Cerebellar nuclear complex (tissue), 1 donor: ENCODE data around the gene EVPL.
"Not testable (repeated sequence)": the region's sequence is repeated elsewhere in the genome, so short reads cannot be mapped to it uniquely, and the experiment has no call there.

Experiments
- DNase-seq, 2 experiments: peaks; one replicate each; lab custom pipeline; 2025; lab: John Stamatoyannopoulos, UW

Gene EVPL

DNA sequence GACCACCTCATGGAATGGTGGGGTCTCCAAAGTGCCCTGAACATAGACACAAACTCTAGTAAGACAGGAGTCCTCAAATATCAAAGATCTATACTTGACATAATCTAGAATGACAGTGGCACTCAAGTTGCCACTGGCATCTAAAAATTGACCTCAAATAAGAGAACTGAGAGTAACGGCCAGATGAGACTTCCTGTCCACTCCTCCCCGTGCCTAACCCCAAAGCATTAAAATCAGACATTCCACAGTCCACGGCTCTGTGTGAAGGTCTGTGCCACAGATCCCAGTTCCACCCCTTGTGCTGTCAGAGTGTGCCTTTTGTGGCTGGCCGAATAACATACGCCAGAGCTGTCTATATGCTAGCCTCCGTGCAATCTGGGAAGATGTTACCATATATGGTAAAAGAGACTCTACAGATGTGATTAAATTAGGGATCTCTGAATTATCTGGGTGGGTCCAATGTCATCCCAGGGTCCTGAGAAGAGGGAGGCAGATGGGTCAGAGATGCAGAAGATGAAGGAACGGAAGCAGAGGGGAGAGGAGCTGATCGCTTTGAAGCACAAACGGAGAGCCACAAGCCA is 21.0 kb upstream of the EVPL start:
- no peak for DNase-seq

DNA sequence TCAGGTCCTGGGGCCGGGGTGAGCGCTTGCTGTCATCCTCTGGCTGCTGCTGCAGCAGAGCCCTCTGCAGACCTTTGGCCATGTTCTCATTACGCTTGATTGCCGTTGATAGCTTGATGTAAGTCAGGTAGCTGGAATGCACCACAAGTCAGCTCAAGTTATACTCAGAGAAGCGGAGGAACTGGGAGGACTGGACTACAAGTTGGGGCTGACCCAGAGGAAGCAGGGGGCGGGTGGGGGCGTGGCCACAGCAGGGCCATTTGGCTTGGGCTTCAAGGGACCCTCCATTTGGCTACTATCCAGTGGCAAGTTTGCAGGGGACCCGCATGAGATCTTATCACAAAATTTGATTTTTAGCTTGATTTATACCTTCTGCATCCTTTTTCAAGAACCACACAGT is 19.0 kb upstream of the EVPL start:
- no peak for DNase-seq

DNA sequence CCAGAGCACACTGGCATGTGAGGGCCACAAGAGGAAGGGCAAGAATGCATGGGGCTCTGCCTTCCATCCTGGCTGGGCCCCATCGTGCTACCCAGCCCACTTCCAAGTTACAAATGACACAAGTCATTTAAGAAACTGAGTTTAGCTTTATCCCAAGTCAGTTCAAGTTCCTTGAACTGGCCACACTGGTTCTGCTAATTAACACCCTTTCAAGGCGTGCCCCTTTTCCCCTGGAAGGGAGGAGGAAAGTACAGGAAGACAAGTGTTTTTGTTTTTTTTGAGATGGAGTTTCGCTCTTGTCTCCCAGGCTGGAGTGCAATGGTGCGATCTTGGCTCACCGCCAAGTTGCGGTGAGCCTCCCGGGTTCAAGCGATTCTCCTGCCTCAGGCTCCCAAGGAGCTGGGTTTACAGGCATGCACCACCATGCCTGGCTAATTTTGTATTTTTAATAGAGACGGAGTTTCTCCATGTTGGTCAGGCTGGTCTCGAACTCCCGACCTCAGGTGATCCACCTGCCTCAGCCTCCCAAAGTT is 17.4 kb upstream of the EVPL start:
- not testable (repeated sequence) for DNase-seq

DNA sequence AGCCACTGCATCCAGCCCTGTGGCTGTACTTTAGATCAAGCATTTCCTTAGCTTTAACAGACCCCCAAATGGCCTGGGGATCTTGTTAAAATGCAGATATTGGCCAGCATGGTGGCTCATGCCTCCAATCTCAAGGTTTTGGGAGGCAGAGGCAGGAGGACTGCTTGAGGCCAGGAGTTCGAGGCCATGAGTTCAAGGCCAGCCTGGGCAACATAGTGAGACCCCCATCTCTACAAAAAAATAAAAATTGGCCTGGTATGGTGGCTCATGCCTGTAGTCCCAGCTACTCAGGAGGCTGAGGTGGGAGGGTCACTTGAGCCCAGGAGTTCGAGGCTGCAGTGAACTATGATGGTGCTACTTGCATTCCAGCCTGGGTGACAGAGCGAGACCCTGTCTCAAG is 15.8 kb upstream of the EVPL start:
- not testable (repeated sequence) for DNase-seq

DNA sequence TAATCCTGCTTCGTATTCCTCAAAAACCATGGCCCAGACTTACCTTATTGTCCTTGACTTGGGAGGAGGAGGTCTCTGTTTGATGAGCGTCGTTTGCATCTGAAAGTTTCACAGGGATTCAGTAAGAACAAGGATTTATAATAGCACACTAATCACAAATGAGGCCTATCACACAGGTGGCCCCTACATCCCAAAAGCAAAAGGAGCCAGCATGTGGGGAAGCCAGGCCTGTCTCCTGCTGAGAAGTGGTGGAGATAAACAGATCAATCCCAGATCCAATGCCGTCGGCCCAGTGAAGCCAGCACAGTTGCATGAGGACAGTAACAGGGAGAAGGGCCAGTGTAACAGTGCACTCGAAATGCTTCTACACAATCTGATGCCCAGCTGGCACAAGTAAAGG is 13.3 kb upstream of the EVPL start:
- no peak for DNase-seq

DNA sequence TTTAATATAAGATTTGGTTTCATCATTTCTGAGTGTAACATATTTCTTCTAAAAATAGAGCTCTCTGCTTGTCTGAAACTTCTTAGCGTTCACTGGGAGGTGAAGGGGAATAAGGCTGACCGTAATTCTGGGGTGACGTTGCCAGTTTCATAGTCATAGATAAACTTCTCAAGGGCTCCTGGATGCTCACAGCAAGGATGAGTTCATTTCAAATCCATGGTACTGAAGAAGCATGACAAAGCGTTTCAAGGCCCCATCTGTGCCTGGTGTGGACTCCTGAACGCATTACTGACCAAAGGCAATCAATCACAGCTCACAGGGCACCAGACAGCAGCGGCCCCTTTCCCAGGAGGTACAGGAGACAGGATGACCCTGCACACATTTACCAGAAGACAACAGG is 12.0 kb upstream of the EVPL start:
- DNase-seq = no peak

DNA sequence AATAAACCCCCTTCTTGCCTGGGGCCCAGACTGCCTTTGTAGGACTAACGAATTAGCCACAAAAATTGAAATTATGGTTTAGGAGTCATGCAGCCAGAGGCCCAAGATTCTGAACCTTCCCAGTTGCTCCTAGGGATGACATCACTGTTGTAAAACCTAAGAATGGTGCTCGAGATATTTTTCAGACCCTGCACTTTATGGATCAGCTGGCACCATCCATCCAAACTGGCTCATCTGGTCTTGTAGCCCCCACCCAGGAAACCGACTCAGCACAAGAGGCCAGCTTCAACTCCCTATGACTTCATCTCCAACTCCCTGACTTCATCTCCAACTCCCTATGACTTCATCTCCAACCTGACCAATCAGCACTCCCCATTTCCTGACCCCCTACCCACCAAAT is 10.9 kb upstream of the EVPL start:
- no peak for DNase-seq

DNA sequence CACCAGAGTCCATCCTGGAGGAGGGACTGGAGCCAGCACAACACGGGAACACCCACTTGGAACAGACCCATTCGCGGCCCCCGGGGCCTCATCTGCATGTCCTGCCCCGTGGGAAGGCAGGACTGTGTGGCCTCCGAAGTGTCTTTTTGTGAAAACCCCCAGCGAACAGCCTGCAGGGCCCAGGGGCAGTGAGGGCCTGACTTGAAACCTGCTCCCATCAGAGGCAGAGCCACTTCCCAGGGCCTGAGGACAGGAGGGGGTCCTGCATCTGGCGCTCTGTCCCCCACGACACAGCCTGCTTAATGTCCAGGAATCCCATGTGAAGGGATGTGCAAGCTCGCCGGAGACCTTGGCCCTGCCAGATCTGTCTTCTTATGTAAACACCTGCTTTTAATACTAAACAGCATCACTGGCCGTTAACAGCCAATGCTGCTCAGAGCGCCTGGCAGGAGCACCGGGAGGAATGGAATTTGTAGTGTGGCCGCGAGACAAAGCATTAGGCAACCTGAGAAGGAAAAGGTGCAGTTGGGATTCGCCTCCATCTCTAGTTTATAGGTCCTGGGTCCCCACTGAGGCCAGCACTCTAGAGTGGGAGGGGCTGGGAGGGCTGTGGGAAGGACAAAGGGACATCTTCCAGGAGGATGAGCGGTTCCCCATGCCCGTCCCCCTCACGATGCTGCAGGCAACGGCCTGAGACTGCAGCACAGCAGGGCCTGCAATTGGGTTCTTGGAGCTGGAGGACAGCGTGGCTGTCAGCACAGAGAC is 9.6 kb upstream of the EVPL start:
- no peak for DNase-seq

DNA sequence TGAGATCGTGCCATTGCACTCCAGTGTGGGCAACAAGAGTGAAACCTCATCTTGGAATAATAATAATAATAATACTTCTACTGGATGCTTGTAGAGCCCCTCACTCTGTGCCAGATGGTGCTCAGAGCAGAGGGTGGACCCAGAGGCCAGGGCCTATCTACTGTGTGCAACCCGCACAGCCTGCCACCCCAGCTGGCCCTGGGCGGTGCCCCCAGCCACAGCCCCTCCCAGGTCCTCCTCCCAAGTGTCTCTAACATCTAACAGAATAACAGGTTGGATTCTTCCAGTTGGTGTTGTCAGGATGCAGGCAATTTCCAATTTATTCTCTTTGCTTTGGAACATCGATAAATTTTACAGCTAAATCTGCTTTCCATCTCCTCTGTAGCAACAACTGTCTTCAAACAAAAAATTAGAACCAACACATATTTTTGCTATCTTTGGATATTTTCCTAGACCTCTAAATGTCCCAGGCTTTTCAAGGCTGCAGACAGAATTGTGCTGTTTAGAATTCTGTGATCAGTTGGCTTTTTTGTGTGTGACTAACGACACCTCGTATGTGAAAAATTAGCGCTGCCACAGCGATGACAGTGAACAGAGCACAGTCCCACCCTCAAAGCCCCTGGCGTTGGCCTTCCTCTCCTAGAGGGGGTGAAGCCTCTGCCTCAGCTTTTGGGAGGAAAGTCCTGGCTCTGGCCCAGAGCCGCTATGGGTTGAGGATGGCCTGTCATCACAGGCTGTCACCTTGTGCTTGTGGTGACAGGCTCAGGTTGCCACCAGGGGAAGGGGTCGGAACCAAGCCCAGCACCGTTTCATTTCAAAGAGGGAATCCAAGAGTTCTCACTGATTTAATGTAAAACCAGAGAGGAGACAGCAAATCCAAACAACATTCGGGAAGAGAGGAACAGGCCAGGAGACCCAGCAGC is 7.6 kb upstream of the EVPL start:
- DNase-seq = no peak

DNA sequence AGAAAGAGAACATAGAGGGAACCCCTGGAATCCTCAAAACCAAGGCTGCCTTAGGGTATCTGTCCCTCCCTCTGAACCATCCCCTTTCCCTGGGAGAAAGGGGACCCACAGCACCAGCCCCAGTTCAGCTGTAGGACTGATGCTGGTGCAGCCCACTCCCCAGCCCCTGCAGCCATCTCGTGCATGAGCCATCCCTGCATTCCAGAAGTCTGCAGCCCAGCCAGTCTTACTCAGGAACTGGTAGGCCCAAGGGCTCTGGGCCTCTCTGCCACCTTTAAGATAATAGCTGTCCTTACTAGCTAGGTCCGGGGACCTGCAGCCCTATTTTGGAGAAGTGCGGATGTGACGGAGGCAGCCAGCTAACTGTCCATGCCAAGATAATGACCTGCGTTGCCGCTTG is 6.0 kb upstream of the EVPL start:
- DNase-seq = no peak

DNA sequence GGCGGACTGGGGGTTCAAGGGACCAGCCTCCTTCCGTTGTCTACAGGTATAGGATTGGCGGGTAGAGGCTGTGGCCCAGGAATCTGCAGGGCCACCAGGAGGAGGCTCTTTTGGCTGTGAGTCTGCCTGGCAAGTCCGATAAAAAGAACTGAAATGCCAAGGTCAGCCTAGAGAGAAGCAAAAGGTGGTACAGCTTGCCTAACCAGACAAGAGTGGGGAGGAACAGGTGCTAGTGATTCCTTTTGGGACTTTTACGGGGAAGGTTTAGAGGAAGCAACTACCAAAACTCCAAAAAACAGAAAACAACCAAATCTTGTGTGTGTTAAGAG is 5.6 kb upstream of the EVPL start:
- DNase-seq = no peak

DNA sequence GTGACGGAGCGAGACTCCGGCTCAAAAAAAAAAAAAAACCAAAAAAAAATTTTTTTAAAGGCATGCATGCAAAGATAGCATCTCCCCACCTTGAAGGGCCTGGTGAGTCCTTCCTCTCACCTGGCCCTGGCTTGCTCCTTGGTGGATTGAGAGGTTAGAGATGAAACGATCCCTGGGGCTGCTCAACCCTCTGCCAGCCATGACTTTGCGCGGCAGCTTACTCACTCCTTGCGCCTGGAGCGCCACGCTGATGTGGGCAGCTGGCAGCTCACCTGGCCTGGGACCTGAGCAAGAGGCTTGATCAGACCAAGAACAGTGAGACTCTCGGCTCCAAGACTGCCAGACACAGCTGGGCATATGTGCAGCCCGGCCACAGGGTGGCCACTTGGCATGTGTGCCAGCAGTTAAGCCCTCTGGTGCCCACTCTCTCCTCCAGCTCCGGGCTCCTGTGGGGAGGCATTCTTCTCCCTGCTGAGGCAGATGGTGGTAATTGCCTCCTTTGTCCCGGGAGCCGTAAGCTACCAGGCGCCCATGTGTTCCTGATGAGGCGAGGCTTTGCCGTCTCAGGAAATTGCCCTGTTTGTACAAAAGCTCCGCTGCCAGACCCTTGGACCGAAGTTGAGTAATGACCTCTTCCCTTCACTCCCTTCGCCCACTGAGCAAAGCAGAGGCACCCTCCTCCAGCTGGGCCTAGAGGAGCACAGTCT is 5.1 kb upstream of the EVPL start:
- DNase-seq = no peak

DNA sequence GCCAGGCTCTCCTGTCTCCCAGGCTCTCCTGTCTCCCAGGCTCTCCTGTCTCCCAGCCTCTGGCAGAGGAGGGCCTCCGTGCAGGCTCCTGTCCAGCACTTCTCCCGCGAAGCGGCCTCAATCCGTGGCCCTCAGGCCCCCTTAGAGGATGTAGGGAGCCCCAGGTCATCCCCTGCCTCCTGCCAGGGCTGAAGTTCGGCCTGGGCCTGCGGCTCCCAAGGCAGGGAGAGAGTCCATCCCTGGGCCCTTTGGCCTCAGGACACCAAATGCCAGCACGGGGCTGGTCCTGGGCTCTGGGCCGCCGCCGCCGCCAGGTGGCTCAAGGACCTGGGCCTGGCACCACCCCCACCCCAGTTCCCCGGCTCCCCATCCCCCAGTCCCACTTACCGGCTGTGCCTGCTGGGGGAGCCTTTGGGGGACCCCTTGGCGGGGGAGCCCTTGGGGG is 370 bp downstream of the EVPL start:
- DNase-seq = no peak

DNA sequence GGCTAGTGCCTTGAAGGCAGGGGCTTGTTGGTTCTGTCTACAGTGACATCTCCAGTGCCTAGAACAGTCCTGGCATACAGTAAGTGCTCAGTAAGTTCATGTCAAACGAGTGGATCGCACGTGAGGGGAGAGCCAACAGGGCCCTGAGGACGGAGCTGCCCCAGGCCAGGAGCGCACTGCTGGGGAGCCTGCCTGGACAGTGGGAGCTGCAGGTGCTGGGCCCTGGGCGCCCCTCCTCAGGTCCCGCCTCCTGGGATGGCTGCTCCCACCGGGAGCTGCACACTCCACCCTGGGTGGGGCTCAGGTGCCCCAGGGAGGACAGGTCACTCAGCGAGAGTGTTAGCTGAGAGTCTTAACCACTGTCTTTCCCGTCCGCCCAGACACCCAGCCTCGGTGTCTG is 1.8 kb downstream of the EVPL start:
- DNase-seq = no peak

DNA sequence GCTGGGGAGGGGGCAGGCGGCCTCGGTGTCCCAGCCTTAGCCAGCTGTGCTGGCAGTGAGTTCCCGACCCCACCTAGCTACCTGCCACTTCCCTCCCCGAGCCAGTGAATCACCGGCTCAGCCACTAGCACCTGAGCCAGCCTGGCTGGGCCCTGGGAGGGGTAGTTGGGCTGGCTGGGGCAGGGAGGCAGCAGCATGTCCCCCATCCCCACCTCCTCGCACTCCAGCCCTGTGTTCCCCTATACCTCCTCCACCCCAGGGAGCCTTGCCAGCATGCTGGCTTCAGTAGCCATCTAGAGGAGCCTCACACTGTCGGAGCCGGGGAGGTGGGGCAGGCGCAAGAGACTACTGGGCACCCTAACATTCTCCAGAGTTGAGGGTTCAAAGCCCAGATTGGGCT is 2.8 kb downstream of the EVPL start:
- no peak for DNase-seq

DNA sequence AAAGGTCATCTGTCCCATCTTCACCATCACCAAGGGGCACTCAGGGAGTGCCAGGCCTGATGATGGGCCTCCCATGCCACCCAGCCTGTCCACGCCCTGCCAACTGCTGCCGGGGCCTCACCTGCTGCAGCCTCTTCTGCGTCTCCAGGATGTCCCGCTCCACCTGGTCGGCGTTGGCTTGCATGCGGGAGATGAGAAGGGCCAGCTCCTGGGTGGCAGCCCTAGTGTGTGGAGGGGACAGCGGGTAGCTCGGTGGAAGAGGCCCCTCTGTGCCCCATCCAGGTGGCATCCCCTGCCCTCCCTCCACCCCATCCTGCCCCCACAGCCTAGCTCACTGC is 3.2 kb downstream of the EVPL start:
- DNase-seq = no peak

DNA sequence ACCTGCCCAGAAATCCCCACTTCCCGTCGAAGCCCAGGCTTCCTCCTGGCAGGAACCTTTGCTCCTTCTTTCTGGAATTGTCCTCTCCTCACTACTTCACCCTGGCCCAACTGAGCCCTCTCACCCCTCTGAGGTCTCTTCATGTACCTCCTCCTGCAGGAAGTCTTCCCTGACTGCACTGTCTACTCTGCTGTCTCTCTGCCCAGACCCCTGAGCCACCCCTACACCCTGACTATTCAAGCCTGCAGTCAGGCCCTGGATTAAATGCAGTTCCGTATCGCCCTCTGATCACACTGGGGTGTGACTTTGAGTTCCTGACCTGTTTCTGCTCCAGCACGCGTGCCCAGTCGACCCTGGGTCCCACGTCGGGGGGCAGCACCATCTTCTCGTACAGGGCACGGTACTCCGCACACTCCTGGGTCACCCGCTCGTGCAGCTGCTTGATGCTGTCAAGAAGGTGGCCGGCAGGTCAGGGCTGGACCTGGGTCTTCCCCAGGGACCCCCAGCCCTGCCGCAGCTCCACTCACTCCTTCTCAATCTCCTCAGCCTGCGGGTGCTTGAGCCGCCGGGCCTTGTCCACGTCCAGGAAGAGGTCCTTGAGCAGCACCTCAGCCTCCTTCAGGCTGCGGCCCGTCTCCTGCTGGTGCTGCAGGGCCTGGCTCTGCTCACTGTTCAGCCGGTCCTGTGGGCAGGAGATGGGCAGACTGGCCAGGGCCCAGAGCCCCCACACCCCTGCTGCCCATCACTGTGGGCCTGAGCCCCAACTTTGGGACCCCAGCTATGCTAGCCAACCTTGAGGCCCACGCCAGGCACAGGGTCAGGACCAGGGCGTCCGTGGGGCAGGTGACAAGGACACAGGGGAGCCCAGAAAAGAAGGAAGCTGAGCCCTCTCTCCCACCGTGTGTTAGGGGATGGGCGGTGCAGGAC is 3.9 kb downstream of the EVPL start:
- DNase-seq = no peak

DNA sequence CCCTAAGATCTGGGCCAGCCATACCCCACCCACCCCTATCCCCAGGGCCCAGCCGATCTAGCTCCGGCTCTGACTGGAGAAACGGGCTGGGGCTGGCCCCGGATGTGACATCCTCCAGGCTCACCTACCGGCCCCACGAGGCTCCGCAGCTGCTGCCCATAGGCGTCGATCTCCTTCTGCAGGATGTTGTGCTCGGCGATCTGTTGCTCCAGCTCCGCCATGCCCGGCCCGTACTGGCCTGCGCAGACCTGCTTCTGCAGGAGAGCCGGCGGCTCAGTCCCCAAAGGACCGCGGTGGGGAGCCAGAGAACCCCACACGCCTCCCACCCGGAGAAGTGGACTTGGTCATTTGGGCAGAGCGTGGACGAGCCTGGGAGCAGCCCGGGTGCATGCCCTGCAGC is 4.8 kb downstream of the EVPL start:
- no peak for DNase-seq

DNA sequence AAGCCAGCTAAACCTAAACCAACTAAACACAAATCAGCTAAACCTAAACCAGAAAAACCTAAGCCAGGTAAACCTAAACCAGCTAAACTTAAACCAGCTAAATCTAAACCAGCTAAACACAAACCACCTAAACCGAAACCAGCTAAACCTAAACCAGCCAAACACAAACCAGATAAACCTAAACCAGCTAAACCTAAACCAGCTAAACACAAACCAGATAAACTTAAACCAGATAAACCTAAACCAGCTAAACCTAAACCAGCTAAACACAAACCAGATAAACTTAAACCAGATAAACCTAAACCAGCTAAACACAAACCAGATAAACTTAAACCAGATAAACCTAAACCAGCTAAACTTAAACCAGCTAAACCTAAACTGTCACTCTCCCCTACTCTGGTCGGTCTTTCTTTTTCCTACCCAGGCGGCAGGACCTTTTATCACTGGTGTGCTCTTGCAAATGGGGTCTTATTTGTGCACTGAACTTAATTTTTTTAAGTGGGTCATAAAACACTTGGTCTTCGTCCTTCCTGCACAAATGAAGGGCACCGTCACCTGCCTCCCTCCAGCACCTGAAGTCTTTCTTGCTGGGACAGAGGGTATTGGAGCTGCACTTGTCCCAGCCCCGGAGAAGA is 7.2 kb downstream of the EVPL start:
- DNase-seq = no peak

DNA sequence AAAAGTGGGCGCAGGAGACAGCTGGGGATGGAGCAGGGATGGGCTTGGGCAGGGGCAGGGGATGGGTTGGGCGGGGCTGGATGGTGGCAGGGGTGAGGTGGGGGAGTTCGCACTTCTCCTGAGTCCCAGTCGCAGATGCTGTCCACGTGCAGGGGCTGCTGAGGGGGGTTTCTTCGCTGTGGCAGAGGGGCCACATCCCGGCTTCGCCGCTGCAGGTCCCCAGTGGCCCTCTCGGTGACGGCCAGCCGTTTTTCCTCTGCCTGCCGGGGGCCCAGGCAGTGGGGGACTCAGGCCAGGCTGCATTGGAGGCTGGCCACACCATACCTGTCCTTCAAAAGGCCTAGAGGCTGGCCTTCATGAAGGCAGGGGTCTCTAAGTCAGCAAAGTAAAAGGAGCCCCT is 8.3 kb downstream of the EVPL start:
- DNase-seq = no peak

DNA sequence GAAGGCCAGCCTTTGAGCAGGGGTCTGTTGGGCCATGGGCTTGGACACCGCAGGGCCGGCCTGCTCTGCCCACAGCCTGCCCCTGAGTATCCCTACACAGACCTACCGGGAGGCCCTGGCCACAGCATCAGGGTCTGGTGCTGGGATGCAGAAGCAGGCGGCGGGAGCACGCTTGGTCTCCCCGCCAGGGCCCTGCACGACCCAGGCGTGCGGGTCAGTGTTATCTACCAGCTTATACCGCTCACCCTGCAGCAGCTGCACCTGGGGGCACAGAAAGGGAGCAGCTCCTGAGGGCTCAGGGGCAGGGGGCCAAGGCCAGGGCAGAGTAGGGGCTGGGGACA is 8.8 kb downstream of the EVPL start:
- DNase-seq = no peak
